GM11168 (cell line): ENCODE measurements around the gene TMEM35B.
"Not testable (repeated sequence)": the region's sequence is repeated elsewhere in the genome, so short reads cannot be mapped to it uniquely, and the experiment has no call there.

Source experiments
- in situ Hi-C: fragments of 300-500 bp; cut with MboI; formaldehyde crosslinking; loops from one replicate; pipeline ENCODE4 v1.12.0; 2022; ENCODE audit warnings: low sequenced_read_pairs; ENCODE audit not compliant: unreplicated experiment

The TMEM35B gene

GRCh38 chr1:34976384-34977209 is 8.6 kb downstream of the TMEM35B start:
- in situ Hi-C loops = no loop called here

- in situ Hi-C loops = no loop called here
Observed at GRCh38 chr1:34975771-34976170, 9.4 kb downstream of the TMEM35B start.

- in situ Hi-C loops = no loop called here
Observed at GRCh38 chr1:34975338-34975737, 9.8 kb downstream of the TMEM35B start.

- in situ Hi-C loops = no loop called here
Observed at GRCh38 chr1:34974626-34975025, 10.5 kb downstream of the TMEM35B start.

- in situ Hi-C loops = no loop called here
Observed at GRCh38 chr1:34973326-34973725, 11.8 kb downstream of the TMEM35B start.

GRCh38 chr1:34970829-34971228 is 14.3 kb downstream of the TMEM35B start:
- in situ Hi-C loops = no loop called here

- in situ Hi-C loops = no loop called here
Observed at GRCh38 chr1:34970220-34970735, 14.9 kb downstream of the TMEM35B start.

- in situ Hi-C loops = not testable (repeated sequence)
Observed at GRCh38 chr1:34968297-34968696, 16.9 kb downstream of the TMEM35B start.

- in situ Hi-C loops = not testable (repeated sequence)
Observed at GRCh38 chr1:34967672-34968071, 17.5 kb downstream of the TMEM35B start.

GRCh38 chr1:34965597-34965996 is 19.6 kb downstream of the TMEM35B start:
- in situ Hi-C loops = no loop called here

GRCh38 chr1:34950428-34950827 is 34.7 kb downstream of the TMEM35B start:
- in situ Hi-C loops = no loop called here

- in situ Hi-C loops = not testable (repeated sequence)
Observed at GRCh38 chr1:34948739-34949138, 36.4 kb downstream of the TMEM35B start.

GRCh38 chr1:34947641-34948314 is 37.4 kb downstream of the TMEM35B start:
- in situ Hi-C loops = not testable (repeated sequence)

- in situ Hi-C loops = no loop called here
Observed at GRCh38 chr1:34946211-34946610, 38.9 kb downstream of the TMEM35B start.

- in situ Hi-C loops = not testable (repeated sequence)
Observed at GRCh38 chr1:34941798-34942197, 43.3 kb downstream of the TMEM35B start.
